Fibroblast of the aortic adventitia (primary cell): ENCODE data around the gene P4HA1. TPM values are rescaled to one million over a fixed set of nuclear protein-coding genes. Genes with fewer than 3 reads are reported as not detected.
"Not testable (repeated sequence)": the region's sequence is repeated elsewhere in the genome, so short reads cannot be mapped to it uniquely, and the experiment has no call there.

ENCODE experiments used
- DNase-seq: peaks from one replicate; pipeline ENCODE4 v3.0.0-alpha.2; 2010; ENCODE audit warnings: low read depth
- H3K4me3 ChIP-seq: 2 replicates; pipeline ENCODE4 v1.5.1; 2011; ENCODE audit warnings: low read depth, mild to moderate bottlenecking, control low read depth, low read length, moderate library complexity
- CTCF ChIP-seq: IDR thresholded peaks from 2 replicates; pipeline ENCODE4 v1.5.1; 2011; ENCODE audit warnings: mild to moderate bottlenecking, low read length, control low read depth, inconsistent platforms; ENCODE audit not compliant: insufficient read depth
- total RNA-seq: library from RNA; depleted of rRNA; stranded (reverse); fragments of >200 nt; gene quantifications from 2 replicates; pipeline ENCODE4 v1.2.3, GENCODE V29; 2012; ENCODE audit warnings: low replicate concordance

Gene P4HA1
- total RNA-seq, 1 donor = 159 TPM

- H3K4me3 ChIP-seq, DNase-seq: not testable (repeated sequence)
These were observed 75.0 kb downstream of the P4HA1 start for GRCh38 chr10:73021538-73022164.

DNA sequence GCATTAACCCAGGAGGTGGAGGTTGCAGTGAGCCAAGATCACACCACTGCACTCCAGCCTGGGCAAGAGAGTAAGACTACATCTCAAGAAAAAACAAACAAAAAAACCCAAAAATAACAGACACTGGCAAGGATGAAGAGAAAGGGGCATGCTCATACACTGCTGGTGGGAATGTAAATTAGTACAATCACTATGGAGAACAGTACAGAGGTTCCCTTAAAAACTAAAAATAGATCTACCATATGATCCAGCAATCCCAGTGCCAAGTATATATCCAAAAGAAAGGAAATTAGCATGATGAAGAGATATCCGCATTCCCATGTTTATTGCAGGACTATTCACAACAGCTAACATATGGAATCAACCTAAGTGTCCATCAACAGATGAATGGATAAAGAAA, 75.6 kb downstream of the P4HA1 start:
- no peak for TF ChIP-seq CTCF
- no peak for DNase-seq
- no peak overlapping the region for H3K4me3 ChIP-seq

DNA sequence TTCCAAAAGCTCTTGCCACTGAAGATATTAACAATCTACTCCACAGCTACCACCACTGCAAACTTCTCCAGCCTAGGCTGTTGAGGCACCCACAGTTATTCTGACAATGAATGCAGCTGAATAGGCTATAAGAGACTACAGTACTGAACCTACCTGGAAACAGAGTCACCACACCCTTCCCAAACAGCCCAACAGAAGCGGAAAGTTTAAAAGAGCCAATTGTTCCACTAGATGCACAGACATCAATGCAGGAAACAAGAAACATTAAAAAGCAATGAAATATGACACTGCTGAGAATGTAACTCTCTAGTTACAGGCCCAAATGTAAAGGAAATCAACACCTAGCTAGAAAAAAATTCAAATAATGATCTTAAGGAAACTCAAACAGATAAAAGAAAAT, 77.6 kb downstream of the P4HA1 start:
- TF ChIP-seq CTCF = no peak
- no peak for DNase-seq
- no peak overlapping the region for H3K4me3 ChIP-seq

GRCh38 chr10:73018632-73019031, 78.0 kb downstream of the P4HA1 start:
- H3K4me3 ChIP-seq = no peak overlapping the region
- no peak for DNase-seq
- no peak for TF ChIP-seq CTCF

- H3K4me3 ChIP-seq = no peak overlapping the region
- DNase-seq = peak; percentile 49
- TF ChIP-seq CTCF = no peak
These were observed 78.6 kb downstream of the P4HA1 start for GRCh38 chr10:73017955-73018480.

DNA sequence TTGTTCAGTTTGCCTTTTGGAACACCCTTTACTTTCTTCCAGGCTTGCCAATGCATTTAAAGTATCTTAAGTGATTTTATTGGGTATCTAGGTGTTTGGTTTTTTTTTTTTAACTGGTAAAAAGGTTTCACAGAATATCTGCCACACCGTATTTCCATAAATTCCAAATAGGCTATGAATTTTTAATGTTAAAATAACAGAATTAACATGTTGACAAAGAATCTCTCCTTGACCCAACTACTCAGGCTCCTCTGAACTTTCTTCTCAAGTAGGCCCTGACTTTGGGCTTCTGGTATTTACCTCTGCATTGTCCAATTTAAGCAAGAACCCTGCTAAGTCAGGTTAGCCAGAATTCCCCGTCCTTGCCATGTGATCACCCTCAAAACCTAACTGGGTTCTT, 80.9 kb downstream of the P4HA1 start:
- H3K4me3 ChIP-seq = no peak overlapping the region
- DNase-seq = no peak
- TF ChIP-seq CTCF = no peak

DNA sequence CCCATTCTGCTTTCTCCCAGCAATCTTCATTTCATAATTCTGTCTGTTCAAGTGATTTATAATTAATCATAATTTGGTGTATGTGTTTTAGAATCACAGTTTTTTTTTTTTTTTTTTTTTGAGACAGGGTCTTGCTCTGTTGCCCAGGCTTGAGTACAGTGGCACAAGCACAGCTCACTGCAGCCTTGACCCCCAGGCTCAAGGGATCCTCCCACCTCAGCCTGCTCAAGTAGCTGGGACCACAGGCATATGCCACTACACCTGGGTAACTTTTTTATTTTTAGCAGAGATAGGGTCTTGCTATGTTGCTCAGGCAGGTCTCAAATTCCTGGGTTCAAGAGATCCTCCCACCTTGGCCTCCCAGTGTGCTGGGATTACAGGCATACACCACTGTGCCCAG, 92.8 kb downstream of the P4HA1 start:
- no peak for TF ChIP-seq CTCF
- DNase-seq = no peak
- H3K4me3 ChIP-seq = no peak overlapping the region
